AG09309 (cell line): ENCODE measurements around the gene CHD5.

Experiments
- DNase-seq: peaks from one replicate; pipeline ENCODE4 v3.0.0-alpha.2; 2010; ENCODE audit warnings: low read depth
- H3K4me3 ChIP-seq: 2 replicates; pipeline ENCODE4 v1.5.1; 2011; ENCODE audit warnings: mild to moderate bottlenecking, low read depth, low read length, moderate library complexity; ENCODE audit not compliant: control insufficient read depth
- CTCF ChIP-seq: IDR thresholded peaks from 2 replicates; pipeline ENCODE4 v1.5.1; 2011; ENCODE audit warnings: mild to moderate bottlenecking, low read depth, low read length, inconsistent platforms; ENCODE audit not compliant: insufficient read depth, control insufficient read depth; ENCODE audit errors: missing control alignments

The CHD5 gene

GRCh38 chr1:6126028-6126427, 54.1 kb downstream of the CHD5 start:
- no peak for DNase-seq
- TF ChIP-seq CTCF = no peak

GRCh38 chr1:6125366-6125765, 54.8 kb downstream of the CHD5 start:
- TF ChIP-seq CTCF = no peak
- no peak for DNase-seq
- H3K4me3 ChIP-seq = no peak overlapping the region

More at GRCh38 chr1:6126028-6126427, 54.1 kb downstream of the CHD5 start:
- no peak overlapping the region for H3K4me3 ChIP-seq

- H3K4me3 ChIP-seq = no peak overlapping the region
- no peak for TF ChIP-seq CTCF
- DNase-seq = no peak
Observed at GRCh38 chr1:6124746-6125365, 55.3 kb downstream of the CHD5 start.

- no peak for TF ChIP-seq CTCF
- DNase-seq = no peak
- H3K4me3 ChIP-seq = no peak overlapping the region
Observed at GRCh38 chr1:6124341-6124740, 55.8 kb downstream of the CHD5 start.

- TF ChIP-seq CTCF = no peak
- no peak for DNase-seq
- no peak overlapping the region for H3K4me3 ChIP-seq
Observed at GRCh38 chr1:6123816-6124215, 56.3 kb downstream of the CHD5 start.

GRCh38 chr1:6123083-6123482, 57.0 kb downstream of the CHD5 start:
- no peak overlapping the region for H3K4me3 ChIP-seq
- no peak for DNase-seq
- no peak for TF ChIP-seq CTCF

- no peak overlapping the region for H3K4me3 ChIP-seq
- no peak for TF ChIP-seq CTCF
- DNase-seq = no peak
Observed at GRCh38 chr1:6121651-6122370, 58.3 kb downstream of the CHD5 start.
